GM19025 (cell line): ENCODE results near the gene PKP1.

Experiments used
- ATAC-seq: cut with Tn5 transposase; IDR thresholded peaks from one replicate; pipeline ENCODE4 v1.9.1; 2021; ENCODE audit warnings: mild to moderate bottlenecking, low read depth, moderate library complexity; ENCODE audit not compliant: unreplicated experiment

Gene PKP1

DNA sequence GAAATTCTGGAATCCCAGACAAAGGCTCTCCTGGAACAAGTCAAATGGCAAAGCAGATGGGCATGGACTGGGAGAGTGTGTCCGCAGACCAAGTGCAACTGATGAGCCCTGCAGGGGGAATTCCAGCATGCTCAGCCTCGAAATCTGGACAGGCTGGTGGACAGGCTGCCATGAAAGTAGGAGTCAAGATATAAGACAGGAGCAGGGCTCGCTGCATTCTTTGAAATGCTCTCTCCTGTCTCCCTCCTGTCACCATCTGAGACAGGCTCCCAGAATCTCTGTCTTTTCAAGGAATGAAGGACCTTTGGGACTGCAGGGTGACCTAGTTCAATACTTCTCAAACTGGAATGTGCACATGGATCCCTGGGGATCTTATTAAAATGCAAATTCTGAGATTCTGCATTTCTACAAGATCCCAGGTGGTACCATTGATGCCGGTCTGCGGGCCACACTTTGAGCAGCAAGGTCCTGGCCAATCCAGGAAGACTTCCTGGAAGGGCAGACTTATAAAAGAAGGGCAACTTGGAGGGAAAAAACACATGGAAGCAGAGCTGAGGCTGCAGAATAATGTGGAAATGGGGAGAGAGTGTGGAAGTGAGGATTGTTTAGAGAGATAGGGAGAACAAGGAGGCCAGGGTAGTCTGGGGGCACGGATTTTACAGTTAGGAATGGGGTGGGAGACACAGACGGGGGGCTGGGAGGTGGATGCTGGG is 64.3 kb downstream of the PKP1 start:
- ATAC-seq, result no peak

DNA sequence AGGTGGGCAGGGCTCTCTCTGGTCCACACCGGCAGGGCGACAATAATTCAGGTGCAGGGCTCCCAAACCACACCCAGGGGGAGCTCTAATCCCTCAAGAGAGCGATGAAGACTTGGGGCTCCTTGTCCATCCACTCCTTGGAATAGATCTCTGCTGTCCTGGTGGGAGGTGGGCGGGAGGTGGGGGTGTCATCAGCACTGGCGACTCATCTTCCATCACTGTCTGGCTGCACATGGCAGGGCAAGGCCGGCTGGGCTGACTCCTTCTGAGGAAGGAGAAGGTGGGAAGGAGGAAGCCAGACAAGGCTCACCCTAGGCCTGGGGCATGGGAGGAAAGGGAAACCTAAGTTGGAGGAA is 64.9 kb downstream of the PKP1 start:
- ATAC-seq, result no peak

DNA sequence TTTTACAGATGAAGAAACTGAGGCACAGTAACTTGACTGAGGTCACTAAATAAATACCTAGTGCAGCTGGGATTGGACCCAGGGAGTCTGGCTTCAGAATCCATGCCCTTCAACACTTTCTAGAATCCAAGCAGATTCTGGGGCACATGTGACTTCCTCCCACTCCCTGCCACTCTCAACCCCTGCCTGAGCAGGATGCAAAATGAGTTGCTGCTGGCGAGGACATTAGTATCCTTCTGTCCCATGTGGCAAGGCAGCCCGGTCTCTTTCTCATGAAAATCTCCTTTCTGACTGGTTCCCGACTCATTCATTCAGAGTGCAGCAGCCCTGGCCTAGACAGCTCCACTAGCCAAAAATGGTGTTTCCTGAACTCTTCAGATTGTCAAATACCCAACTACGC is 65.8 kb downstream of the PKP1 start:
- no peak for ATAC-seq

DNA sequence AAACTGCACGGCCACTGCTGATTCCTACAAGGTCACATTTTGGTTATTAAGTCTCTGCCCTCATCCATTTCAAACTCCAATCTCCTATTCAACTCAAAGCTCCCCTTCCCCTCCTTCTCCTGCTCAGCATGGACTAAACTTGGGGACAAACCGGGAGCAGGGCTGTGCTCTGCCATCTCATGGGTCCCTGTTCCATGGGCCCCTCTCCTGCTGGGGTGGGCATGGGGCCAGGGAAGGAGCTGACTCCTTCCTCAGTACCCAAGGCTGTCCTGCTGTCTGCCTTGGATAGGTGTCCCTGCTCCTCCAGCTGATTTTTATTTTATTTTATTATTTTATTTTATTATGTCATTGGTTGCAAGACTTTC is 67.0 kb downstream of the PKP1 start:
- no peak for ATAC-seq

DNA sequence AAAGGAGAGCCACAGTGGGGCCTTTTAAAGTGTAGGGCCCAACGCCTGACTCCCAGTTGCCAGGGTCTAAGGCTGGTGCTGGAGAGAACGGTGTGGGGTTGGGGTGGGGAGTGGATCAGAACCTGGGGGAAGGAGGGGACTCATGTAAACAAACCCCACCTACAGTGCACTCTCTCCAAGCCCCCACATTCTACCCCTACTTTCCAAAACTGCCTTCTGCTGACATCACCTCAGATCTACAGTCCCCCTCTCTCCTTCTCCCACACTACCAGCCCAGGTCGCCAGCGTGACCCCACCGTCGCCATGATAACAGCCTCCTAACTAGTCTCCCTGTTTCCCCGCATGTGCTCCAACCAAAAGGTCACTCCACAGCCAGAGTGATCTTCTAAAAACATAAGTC is 67.6 kb downstream of the PKP1 start:
- ATAC-seq, result no peak

DNA sequence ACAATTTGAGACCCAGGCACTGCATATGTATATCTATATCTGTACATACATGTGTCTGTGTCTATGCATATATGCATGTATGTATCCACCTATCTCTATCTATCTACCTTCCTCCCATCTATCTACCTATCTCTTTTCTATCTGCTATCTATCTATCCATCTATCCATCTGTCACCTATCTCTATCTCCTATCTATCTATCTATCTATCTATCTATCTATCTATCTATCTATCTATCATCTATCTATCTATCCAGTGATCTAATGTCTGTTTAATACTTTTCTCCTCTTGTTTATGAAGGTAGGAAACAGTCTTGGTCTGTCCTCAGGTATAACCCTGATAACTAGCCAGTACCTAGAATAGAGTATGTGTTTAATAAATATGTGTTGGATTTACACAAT is 68.3 kb downstream of the PKP1 start:
- ATAC-seq, result no peak

DNA sequence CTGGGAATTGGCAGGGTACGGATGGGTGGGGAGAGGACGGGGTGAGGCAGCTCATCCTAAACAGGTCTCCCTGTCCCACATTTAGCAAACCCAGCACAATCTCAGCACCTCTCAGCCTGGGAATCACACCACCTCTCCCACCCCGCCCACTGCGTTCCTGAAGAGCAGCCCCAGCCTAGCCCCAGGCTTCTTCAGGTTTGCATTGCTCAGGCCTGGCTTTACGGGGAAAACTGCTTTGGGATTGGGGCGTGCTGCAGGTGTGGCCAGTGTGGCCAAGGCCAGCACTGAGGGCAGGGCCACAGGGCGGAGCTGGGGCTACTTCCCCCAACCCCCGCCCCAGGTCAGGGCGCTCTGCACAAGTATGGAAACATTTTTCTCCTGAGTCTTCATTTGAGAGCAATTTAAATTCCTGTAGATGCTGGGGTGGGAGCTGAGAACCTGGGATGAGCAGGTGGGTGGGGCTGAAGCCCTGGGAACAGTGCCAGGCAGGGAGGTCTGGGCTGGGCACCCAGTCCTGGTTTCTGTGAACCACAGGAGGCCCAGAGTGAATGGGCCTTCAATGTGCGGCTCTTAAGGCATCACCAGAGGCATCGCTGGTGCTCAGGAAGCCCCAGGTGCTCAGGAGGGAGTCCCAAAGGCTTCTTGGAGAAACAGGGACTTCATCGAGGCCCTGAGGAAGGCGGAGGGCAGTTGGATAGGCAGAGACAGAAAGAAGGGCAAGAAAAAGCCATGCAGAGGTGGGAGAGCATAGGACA is 70.1 kb downstream of the PKP1 start:
- ATAC-seq, result no peak

DNA sequence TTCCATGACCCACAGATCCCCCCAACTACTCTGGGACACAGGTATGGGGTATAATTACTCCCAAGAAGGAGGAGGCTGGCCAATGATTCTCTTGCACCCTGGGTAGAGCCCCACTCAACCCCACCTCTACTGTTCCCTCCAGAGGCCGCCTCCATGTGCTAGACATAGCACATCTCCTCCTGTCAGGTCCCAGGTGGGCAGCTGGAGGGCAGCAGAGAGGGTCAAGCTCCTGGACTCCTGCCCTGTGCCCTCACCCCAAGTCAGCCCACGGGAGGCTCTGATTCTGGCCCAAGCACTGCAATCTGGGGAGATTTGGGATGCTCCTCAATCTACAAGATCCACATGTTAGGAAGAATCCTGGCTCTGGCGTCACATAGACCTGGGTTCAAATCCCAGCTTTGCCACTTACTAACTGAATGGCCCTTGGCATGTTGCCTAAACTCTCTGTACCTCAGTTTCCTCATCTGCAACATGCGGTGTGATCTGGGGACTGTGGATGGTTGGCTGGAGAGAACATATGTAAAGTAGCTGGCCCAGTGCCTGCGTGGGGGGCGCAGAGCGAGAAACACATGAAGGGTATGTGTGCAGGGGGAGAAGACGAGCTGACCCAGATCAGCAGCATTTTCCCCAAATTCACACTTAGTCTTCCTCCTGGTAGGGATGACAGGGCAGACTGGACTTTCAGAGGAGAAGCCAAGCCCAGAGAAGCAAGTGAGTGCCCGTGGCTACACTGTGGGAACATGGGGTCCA is 71.0 kb downstream of the PKP1 start:
- ATAC-seq, result no peak

DNA sequence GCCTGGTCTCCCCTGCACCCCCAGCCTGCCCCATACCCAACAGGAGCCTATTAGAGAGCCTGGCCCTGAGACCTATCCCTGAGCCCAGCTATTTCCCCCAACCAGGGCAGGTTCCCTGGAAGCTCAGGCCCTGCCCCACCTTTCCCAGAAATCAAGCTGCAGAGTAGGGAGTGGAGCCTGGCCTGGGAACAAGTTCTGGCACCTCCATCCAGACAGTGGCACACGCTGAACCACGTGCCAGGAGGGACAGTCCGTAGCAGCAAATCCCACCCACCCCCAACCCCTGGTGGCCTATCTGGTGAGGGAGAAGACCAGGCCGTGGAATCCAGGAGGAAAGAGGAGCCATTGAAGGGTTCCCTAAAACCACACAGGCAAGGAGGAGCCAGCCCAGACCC is 71.6 kb downstream of the PKP1 start:
- no peak for ATAC-seq

DNA sequence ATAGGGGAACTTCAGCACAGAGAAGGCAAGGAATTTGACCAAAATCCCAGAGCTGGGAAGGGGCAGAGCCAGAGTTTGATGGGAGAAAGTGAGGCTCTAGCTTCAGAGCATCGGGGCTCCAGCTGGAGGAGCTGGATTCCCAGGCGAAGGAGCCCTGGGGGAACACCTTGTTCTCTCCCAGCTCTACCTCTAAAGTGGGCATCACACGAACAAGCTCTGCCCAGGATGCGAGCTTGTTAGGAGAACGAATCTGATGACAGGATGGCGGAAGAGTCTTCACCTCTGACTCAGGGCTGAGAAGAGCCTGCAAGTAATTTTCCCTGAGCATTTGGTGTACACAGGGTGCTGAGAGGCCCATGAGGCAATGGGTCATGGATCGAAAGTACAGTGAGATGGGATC is 72.2 kb downstream of the PKP1 start:
- no peak for ATAC-seq

DNA sequence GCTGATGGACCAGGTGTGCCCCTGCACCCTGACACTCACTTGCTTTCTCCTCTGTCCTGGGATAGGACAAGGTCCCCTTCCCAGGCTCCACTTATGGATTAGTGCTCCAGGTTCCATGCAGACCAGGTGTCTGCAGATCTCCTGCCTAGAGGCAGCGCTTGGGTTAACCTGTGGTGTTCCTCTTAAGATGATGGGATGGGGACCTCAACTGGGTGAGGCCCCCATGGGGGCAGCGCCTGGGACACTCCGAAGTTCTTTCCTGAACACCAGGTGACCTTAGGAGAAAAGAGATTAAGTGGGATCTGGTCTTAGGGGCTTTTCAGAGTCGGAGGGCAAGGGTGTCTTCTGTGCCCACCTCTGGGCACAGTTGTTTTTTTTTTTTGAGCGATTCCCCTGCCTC is 72.9 kb downstream of the PKP1 start:
- ATAC-seq, result no peak

DNA sequence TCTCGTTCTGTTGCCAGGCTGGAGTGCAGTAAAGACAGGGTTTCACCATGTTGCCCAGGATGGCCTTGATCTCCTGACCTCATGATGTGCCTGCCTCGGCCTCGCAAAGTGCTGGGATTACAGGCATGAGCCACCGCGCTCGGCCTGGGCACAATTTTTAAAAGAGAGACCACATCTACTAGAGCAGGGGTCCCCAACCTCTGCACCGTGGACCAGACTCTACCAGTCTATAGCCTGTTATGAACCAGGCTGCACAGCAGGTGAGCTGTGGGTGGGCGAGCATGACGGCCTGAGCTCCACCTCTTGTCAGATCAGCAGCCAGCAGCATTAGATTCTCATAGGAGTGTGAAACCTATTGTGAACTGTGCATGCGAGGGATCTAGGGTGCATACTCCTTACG is 73.4 kb downstream of the PKP1 start:
- no peak for ATAC-seq

DNA sequence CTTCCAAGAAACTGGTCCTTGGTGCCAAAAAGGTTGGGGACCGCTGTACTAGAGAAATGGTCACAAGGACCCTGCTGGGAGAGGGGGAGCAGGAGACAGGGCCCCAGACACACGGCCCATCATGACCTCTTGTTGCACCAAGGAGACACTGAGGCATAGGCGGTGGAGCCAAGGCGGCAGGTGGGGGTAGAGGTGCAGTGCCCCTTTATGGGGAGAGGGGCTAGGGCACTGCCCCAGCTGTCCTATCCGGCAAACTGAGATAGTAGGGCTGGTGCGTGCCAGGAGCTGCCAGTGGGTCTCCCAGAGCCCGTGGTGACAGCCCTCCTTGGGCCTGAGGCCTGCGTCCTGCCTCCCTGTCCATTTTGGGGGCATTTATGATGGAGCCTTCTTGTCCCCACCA is 73.9 kb downstream of the PKP1 start:
- no peak for ATAC-seq

DNA sequence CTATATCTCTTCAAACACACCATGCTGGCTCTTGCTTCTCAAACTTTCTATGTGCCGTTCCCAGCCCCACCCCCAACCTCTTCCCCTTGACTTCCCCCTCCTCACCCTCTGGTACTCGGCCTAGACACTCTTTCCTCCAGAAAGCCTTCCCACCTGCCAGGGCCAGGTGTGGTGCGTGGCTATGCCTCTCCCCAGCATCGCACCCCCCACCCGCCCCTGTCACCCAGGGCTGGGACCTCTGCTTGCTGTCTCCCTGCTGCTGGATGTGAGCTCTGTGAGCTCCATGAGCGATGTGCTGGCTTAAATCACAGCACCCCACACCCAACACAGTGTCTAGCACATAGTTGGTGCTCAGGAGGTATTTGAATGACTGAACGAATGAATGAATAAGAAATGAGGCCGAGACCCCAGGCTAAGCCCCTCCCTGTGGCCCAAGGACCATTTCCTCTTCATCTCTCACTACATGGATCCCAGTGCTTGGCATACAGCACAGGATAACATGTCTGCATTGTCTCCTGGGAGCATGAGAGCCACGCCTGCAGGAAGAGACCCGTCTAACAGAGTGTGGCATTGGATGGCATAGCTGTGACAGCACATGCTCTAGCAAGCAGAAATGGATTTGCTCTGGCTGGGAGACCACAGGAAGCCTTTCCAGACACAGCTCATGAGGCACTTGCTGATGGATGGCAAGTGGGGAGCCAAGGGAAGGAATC is 74.5 kb downstream of the PKP1 start:
- no peak for ATAC-seq

DNA sequence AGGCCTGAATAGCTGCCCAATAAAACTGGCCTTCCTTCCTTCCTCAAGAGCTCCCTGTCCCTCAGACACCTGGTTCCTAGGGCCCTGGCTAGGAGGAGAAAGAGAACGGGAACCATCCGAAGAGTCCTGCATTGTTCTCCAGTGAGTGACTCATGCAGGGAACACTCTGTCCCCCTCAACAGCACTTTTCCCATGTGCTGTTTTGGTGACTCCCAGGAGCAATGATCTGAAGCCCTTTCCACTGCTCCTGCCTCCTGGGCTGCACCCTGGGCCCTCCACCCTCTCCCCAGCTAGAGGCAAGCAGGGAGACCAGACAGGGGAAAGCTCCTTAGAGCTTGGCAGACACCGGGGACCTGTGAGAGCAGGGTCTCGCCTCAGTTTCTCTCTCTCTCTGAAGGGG is 75.3 kb downstream of the PKP1 start:
- no peak for ATAC-seq

DNA sequence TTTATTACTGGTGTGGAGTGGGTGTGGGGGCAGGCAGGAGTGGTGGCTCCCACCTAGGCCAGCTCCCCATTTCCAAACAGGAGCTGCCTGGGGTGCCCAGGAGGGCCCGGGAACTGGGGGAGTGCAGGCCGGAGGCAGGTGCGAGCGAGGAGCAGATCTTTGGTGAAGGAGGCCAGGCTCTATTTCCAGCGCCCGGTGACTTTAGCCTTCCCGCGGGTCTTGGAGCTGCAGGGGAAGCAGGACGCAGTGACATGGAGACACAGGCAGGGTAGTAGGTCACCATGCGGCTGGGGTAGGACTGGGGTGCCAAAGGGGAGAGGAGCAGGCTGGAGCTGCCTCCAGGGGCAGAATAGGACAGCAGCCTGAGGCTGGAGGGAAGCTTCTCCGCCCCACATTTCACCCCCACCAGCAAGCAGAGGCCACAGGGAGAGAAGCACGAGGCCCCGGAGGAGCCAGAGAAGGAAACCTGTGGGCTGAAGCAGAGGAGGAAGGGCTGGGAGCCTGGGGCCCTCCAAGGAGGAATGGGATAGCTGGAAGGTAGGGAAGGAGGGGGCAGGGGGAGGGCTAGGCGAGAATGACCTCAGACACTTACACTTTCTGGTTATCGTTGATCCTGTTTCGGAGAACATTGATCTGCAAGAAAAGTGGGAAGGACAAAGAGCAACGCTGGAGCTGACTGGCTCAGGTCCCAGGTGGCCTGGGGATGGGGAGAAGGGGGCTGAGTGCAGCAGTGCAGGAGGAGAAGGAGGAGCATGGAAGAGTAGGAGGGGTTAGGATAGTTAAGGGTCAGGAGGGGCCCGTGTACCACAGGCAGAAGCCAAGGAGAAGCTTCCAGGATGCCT is 75.9 kb downstream of the PKP1 start:
- no peak for ATAC-seq

DNA sequence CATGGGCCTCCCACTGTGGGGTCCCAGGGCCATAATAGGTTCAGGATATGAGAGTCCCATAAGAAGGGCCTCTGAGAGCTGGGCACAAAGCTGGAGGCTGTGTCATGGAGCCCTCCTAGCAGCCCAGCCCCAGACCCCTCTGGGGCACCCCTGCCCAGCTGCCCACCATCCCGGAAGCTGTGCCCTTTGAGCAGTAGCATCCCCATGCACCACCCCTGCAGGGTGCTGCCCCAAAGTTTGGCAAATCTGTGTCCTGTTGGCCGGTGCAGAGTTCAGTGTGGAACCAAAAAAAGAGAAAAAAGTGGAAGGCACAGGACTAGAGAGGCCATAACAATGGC is 76.5 kb downstream of the PKP1 start:
- ATAC-seq, result no peak

DNA sequence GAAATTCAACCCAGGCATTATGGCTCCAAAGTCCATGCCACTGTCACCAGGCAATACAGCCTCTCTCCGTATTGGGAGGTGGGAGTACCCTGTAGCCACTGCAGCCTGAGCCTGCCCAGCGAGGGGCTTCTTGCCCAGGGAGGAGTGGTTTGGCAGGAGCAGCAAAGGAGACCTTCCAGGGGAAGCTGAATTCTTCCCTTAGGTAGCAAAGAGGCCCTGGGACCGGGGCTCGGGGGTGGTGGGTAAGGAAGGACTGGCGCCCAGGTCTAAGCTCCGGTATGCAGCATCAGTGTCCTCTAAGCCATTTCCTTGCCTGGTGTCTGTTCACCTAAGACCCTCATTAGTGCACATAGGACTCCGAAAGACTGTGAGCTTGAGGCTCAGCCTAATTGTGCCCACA is 77.2 kb downstream of the PKP1 start:
- ATAC-seq, result no peak

DNA sequence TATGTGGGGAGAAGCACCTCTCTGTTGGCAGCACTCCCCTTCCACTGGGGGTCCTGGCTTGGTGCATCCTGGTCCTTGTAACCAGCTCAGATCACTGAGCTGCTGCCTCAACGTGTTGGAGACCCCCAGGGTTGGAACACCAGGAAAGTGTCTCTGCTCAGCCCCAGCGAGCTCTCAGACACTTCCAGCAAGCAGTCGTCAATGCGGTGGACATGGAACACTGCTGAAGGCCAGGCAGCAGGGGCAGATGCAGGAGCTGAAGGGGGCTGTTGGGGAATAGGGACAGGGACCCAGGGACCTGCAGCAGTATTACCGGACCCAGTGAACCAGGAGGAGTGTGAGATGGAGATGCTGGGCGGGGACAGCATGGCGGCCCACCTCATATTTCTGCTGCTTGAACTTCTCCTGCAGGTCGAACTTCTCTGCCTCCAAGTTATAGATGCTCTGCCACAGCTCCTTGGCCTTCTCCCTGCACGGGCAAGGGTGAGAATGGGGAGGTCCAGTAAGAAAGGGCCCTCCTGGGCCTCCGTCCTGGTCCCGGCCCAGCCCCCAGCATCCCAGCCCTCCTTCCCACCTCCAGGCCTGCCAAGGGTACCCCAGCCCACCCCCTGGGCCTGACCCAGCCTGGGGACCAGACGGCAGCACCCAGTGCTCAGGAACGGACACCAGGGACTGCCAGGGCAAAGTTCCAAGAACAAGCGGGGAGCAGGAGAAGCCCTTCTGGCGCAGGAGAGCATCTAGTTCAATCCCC is 77.8 kb downstream of the PKP1 start:
- ATAC-seq, result no peak
